Fibroblast of the aortic adventitia (primary cell): Measurements from ENCODE around the gene PCBP3. TPM values are rescaled to one million over a fixed set of nuclear protein-coding genes. Genes with fewer than 3 reads are reported as not detected.

Experiments
- DNase-seq: peaks from one replicate; pipeline ENCODE4 v3.0.0-alpha.2; 2010; ENCODE audit warnings: low read depth
- H3K4me3 ChIP-seq: 2 replicates; pipeline ENCODE4 v1.5.1; 2011; ENCODE audit warnings: low read depth, mild to moderate bottlenecking, control low read depth, low read length, moderate library complexity
- CTCF ChIP-seq: IDR thresholded peaks from 2 replicates; pipeline ENCODE4 v1.5.1; 2011; ENCODE audit warnings: mild to moderate bottlenecking, low read length, control low read depth, inconsistent platforms; ENCODE audit not compliant: insufficient read depth
- total RNA-seq: library from RNA; depleted of rRNA; stranded (reverse); fragments of >200 nt; gene quantifications from 2 replicates; pipeline ENCODE4 v1.2.3, GENCODE V29; 2012; ENCODE audit warnings: low replicate concordance

PCBP3 gene
- total RNA-seq, 1 donor = 1.2 TPM

GRCh38 chr21:45963232-45963570 is 319.7 kb downstream of the PCBP3 start:
- no peak overlapping the region for H3K4me3 ChIP-seq
- TF ChIP-seq CTCF = no peak
- DNase-seq = peak; percentile 66

GRCh38 chr21:45964649-45965048 is 321.1 kb downstream of the PCBP3 start:
- DNase-seq = no peak
- no peak for TF ChIP-seq CTCF
- no peak overlapping the region for H3K4me3 ChIP-seq

GRCh38 chr21:45965084-45965809 is 321.7 kb downstream of the PCBP3 start:
- no peak for DNase-seq
- no peak overlapping the region for H3K4me3 ChIP-seq
- TF ChIP-seq CTCF = no peak

- TF ChIP-seq CTCF = no peak
- no peak for DNase-seq
- no peak overlapping the region for H3K4me3 ChIP-seq
Observed at GRCh38 chr21:45966791-45967394, 323.4 kb downstream of the PCBP3 start.

- no peak for TF ChIP-seq CTCF
- no peak overlapping the region for H3K4me3 ChIP-seq
- no peak for DNase-seq
Observed at GRCh38 chr21:45969921-45970673, 326.6 kb downstream of the PCBP3 start.

GRCh38 chr21:45970674-45971615 is 327.4 kb downstream of the PCBP3 start:
- DNase-seq = peak; percentile 52

More at GRCh38 chr21:45970674-45971615, 327.4 kb downstream of the PCBP3 start:
- no peak overlapping the region for H3K4me3 ChIP-seq
- peak; percentile 91 for TF ChIP-seq CTCF
